HepG2 (cell line): ENCODE measurements around the gene ZNF385B.

Experiments
- CEBPB ChIP-seq: IDR thresholded peaks from 2 replicates; pipeline ENCODE4 v1.6.1; 2011; ENCODE audit warnings: low read depth, low read length, improper control_type of control experiment, borderline replicate concordance
- JARID2 ChIP-seq: sonication (generic); formaldehyde crosslinking; IDR thresholded peaks from 2 replicates; pipeline ENCODE4 v1.8.1; 2023; ENCODE audit warnings: missing genetic modification reagents, inconsistent platforms; ENCODE audit not compliant: insufficient replicate concordance
- JUN ChIP-seq: sonication (generic); formaldehyde crosslinking; IDR thresholded peaks from 2 replicates; pipeline ENCODE4 v1.4.0; 2020; ENCODE audit warnings: mild to moderate bottlenecking, missing genetic modification reagents
- REL ChIP-seq: sonication (generic); formaldehyde crosslinking; conservative IDR thresholded peaks from 2 replicates; pipeline ENCODE4 v1.8.0; 2022; ENCODE audit warnings: mild to moderate bottlenecking, missing genetic modification reagents, moderate library complexity
- RELA ChIP-seq: sonication (generic); formaldehyde crosslinking; IDR thresholded peaks from 2 replicates; pipeline ENCODE4 v1.4.0; 2020; ENCODE audit warnings: missing genetic modification reagents
- TP53 ChIP-seq: sonication (generic); formaldehyde crosslinking; conservative IDR thresholded peaks from 2 replicates; pipeline ENCODE4 v1.4.0; 2020; ENCODE audit warnings: missing genetic modification reagents
- YY1 ChIP-seq: IDR thresholded peaks from 2 replicates; pipeline ENCODE4 v1.6.1; 2011; ENCODE audit warnings: low read length, low read depth, moderate library complexity, mild to moderate bottlenecking; ENCODE audit not compliant: insufficient read depth, insufficient replicate concordance
- TF ChIP-seq, protein P1 (sequence below): sonication (generic); formaldehyde crosslinking; IDR thresholded peaks from 2 replicates; pipeline ENCODE4 v1.4.0; 2020; ENCODE audit warnings: missing genetic modification reagents
- TF ChIP-seq, protein P2 (sequence below): sonication (generic); formaldehyde crosslinking; IDR thresholded peaks from 2 replicates; pipeline ENCODE4 v1.5.0; 2020; ENCODE audit warnings: mild to moderate bottlenecking, missing genetic modification reagents, moderate library complexity
- TF ChIP-seq, protein P3 (sequence below): sonication (generic); formaldehyde crosslinking; IDR thresholded peaks from 2 replicates; pipeline ENCODE4 v1.5.0; 2020; ENCODE audit warnings: missing genetic modification reagents
- TF ChIP-seq, protein P4 (sequence below): sonication (generic); formaldehyde crosslinking; conservative IDR thresholded peaks from 2 replicates; pipeline ENCODE4 v1.8.1; 2023; ENCODE audit warnings: missing genetic modification reagents
- TF ChIP-seq, protein P5 (sequence below): sonication (generic); formaldehyde crosslinking; conservative IDR thresholded peaks from 2 replicates; pipeline ENCODE4 v1.5.0; 2020; ENCODE audit warnings: missing genetic modification reagents

DNA sequence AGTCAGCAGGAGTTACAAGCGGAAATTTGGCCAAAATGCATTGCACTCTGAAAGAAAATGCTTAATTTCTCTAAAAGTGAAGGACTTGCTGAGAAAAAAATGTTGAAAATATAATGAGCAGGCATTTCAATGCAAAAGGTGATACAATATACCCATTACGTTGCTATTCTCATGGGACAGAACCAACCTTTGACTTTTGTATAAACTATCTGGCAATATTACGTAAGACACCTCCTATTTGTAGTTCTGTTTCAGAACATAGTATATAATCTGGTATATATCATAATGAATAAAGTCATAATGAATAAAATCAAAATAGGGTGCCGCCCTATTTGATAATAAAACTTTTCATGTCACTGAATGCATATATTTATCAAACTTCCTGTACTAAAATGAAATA, 310.6 kb downstream of the ZNF385B start:
- TF ChIP-seq, protein P1, sequence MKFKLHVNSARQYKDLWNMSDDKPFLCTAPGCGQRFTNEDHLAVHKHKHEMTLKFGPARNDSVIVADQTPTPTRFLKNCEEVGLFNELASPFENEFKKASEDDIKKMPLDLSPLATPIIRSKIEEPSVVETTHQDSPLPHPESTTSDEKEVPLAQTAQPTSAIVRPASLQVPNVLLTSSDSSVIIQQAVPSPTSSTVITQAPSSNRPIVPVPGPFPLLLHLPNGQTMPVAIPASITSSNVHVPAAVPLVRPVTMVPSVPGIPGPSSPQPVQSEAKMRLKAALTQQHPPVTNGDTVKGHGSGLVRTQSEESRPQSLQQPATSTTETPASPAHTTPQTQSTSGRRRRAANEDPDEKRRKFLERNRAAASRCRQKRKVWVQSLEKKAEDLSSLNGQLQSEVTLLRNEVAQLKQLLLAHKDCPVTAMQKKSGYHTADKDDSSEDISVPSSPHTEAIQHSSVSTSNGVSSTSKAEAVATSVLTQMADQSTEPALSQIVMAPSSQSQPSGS (CRISPR knock-in tag) = no peak
- no peak for TF ChIP-seq YY1
- TF ChIP-seq REL = no peak
- TF ChIP-seq, protein P2, sequence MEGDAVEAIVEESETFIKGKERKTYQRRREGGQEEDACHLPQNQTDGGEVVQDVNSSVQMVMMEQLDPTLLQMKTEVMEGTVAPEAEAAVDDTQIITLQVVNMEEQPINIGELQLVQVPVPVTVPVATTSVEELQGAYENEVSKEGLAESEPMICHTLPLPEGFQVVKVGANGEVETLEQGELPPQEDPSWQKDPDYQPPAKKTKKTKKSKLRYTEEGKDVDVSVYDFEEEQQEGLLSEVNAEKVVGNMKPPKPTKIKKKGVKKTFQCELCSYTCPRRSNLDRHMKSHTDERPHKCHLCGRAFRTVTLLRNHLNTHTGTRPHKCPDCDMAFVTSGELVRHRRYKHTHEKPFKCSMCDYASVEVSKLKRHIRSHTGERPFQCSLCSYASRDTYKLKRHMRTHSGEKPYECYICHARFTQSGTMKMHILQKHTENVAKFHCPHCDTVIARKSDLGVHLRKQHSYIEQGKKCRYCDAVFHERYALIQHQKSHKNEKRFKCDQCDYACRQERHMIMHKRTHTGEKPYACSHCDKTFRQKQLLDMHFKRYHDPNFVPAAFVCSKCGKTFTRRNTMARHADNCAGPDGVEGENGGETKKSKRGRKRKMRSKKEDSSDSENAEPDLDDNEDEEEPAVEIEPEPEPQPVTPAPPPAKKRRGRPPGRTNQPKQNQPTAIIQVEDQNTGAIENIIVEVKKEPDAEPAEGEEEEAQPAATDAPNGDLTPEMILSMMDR = no peak
- TF ChIP-seq, protein P3, sequence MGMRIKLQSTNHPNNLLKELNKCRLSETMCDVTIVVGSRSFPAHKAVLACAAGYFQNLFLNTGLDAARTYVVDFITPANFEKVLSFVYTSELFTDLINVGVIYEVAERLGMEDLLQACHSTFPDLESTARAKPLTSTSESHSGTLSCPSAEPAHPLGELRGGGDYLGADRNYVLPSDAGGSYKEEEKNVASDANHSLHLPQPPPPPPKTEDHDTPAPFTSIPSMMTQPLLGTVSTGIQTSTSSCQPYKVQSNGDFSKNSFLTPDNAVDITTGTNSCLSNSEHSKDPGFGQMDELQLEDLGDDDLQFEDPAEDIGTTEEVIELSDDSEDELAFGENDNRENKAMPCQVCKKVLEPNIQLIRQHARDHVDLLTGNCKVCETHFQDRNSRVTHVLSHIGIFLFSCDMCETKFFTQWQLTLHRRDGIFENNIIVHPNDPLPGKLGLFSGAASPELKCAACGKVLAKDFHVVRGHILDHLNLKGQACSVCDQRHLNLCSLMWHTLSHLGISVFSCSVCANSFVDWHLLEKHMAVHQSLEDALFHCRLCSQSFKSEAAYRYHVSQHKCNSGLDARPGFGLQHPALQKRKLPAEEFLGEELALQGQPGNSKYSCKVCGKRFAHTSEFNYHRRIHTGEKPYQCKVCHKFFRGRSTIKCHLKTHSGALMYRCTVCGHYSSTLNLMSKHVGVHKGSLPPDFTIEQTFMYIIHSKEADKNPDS (CRISPR knock-in tag) = no peak
- TF ChIP-seq TP53 = no peak
- TF ChIP-seq RELA = no peak
- no peak for TF ChIP-seq JUN
- TF ChIP-seq, protein P4, sequence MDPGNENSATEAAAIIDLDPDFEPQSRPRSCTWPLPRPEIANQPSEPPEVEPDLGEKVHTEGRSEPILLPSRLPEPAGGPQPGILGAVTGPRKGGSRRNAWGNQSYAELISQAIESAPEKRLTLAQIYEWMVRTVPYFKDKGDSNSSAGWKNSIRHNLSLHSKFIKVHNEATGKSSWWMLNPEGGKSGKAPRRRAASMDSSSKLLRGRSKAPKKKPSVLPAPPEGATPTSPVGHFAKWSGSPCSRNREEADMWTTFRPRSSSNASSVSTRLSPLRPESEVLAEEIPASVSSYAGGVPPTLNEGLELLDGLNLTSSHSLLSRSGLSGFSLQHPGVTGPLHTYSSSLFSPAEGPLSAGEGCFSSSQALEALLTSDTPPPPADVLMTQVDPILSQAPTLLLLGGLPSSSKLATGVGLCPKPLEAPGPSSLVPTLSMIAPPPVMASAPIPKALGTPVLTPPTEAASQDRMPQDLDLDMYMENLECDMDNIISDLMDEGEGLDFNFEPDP (CRISPR knock-in tag) = no peak
- TF ChIP-seq, protein P5, sequence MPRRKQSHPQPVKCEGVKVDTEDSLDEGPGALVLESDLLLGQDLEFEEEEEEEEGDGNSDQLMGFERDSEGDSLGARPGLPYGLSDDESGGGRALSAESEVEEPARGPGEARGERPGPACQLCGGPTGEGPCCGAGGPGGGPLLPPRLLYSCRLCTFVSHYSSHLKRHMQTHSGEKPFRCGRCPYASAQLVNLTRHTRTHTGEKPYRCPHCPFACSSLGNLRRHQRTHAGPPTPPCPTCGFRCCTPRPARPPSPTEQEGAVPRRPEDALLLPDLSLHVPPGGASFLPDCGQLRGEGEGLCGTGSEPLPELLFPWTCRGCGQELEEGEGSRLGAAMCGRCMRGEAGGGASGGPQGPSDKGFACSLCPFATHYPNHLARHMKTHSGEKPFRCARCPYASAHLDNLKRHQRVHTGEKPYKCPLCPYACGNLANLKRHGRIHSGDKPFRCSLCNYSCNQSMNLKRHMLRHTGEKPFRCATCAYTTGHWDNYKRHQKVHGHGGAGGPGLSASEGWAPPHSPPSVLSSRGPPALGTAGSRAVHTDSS (CRISPR knock-in tag) = no peak
- peak; percentile 58; the same call in 1 of the 2 replicates for TF ChIP-seq CEBPB
- no peak for TF ChIP-seq JARID2 (CRISPR knock-in tag)
